Umbilical cord (tissue), 2 donors: Measurements from ENCODE around the gene ITPR2. TPM values are rescaled to one million over a fixed set of nuclear protein-coding genes. Genes with fewer than 3 reads are reported as not detected.

ENCODE experiments used
- DNase-seq: peaks from one replicate; pipeline ENCODE4 v3.0.0-alpha.2; 2015; ENCODE audit warnings: low spot score
- total RNA-seq: library from RNA; depleted of rRNA; stranded (reverse); fragments of >200 nt; gene quantifications from one replicate; pipeline ENCODE4 v1.2.3, GENCODE V29; 2014; ENCODE audit warnings: low replicate concordance; ENCODE audit not compliant: insufficient read depth

Gene ITPR2
- total RNA-seq, 1 donor from 2014 or later, result 175 TPM

GRCh38 chr12:26825459-26826016 is 7.5 kb downstream of the ITPR2 start:
- no peak for DNase-seq

DNA sequence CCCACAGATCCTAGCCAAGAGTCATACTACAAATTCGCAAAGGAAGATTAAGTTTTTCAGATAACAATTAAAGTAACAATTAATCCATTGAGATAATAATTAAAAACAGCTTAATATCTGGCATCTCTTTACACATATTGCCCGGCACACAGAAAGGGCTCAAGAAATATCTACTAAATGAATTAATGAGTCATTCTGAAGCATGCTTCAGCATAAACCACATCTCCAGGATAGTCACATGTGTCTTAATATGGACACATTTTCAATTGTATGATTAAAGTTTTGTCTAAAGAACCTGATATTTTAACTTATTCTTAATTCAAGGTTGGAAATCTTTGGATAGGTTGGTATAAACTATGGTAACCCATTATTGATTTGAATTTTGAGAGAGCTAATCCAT is 9.6 kb downstream of the ITPR2 start:
- no peak for DNase-seq

DNA sequence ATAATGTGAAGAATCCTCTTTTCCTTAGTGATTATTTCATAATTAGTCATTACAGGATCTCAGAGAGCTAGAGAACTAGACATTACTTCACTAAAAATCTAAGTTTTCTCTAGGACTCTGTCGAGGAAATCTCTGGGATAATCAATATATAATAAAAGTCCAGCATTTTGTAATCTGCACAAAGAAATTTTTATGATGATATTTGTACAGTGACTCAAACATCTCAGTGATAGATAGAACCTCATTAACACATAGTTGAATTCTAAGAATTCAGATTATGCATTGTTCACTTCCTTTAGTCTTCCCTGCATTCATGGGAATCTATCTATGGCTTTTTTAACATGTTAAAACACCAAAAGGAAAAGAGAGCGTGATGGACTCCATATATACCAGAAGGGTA is 11.0 kb downstream of the ITPR2 start:
- no peak for DNase-seq

DNA sequence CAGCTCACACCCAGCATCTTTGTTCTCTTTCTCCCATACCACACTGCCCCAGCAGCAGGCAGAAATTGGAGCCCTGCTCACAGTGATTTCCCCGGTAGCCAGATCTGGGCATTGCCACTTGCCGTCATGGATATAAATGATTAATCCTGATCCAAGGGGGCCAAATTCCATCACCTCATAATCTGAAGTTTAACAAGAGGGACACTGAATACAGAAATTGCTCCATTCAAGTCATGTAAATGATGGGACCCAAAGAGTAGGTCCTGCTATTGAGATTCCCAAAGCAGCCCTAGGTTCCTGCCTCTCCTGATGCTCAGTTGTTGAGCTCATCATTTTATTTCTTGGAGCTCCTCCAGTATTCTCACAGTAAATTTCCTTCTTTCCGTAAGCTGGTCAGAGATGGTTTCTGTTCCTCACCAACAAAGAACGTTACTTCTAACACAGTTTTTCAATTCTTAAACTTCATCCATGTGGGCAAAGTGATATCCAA is 11.7 kb downstream of the ITPR2 start:
- DNase-seq, result peak; percentile 80

- DNase-seq, result no peak
Measured at GRCh38 chr12:26818636-26819035, 14.4 kb downstream of the ITPR2 start.

- no peak for DNase-seq
Measured at GRCh38 chr12:26818201-26818600, 14.8 kb downstream of the ITPR2 start.

GRCh38 chr12:26817183-26817591 is 15.8 kb downstream of the ITPR2 start:
- no peak for DNase-seq

- DNase-seq, result no peak
Measured at GRCh38 chr12:26813812-26814211, 19.2 kb downstream of the ITPR2 start.

- peak; percentile 95 for DNase-seq
Measured at GRCh38 chr12:26810330-26810729, 22.7 kb downstream of the ITPR2 start.

DNA sequence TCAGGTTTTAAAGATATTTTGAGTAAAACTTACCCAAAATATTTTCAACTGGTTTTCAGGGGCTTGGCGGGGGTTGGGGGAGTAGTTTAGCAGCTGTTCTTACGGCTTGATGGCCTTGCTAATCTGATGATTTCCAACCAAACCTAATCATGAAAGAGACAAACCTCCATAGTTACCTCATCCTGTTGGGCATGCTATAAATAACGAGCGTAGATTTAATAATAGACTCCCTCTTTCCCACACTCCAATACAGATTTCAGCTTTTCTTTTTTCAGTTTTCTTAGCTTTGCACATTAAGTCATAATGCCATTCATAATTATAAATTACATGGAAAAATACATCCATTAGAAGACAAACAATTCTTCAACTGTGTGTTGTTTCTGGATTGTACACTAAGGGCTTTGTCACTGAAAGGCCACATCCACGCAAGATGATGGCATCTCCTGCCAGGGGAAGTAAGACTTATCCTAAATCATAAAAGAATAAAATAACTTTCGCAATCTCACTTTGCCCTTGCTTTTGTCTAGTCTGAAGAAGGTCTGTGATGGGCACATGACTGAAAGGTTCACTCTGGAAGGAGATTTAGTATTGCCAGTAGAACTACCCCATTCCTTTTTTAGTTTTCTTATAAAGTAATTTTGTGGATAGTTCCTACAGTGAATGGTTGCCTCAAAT is 23.2 kb downstream of the ITPR2 start:
- DNase-seq, result no peak

DNA sequence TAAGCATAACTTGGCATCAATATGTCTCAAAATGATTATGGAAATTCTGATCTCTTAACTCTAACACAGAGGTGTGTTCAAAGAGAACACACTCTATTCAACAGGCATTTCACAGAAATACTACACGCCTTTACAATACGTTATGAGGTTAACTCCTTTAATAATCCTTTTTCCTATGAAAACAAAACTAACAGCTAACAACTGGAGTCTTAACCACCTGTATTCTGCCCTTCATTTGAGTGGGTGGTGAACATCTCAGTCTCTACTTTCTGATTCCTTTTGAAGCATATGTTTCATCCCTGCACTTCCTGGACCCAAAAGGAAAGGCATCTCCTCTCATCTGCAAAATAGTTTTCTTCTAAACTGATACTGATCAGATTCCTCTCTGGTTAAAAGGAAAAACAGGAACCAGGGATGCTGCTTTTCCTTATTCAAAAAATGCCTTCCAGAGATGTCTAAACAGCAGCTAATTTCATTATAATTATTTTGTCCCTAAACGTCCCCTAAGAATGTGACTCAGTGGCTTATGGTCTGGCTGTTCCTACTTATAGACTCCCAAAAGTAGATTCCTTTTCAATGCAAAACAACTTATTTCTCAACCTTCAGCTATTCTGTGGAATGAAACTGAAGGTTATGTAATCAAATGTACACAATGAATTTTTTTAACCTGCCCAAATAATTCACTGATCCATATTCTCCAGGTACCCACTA is 24.1 kb downstream of the ITPR2 start:
- no peak for DNase-seq

DNA sequence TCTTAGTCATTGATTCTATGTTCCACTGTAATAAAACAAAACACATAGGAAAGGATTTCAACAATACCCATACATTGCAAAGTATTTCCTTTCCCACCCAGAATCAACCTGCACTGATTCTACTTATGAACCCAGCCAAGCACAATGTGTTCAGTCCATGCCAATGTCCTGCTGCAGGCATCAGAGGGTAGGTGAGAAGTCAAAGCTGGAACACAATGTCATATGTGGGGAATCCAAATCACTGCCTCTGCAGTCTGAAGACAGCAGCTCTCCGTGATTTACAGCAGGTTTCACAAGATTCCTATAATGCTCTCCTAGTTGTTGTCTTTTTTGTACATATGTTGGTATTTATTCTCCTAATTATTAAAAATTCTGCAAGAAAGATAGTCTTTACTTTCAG is 25.7 kb downstream of the ITPR2 start:
- no peak for DNase-seq

GRCh38 chr12:26806556-26806955 is 26.4 kb downstream of the ITPR2 start:
- no peak for DNase-seq

DNA sequence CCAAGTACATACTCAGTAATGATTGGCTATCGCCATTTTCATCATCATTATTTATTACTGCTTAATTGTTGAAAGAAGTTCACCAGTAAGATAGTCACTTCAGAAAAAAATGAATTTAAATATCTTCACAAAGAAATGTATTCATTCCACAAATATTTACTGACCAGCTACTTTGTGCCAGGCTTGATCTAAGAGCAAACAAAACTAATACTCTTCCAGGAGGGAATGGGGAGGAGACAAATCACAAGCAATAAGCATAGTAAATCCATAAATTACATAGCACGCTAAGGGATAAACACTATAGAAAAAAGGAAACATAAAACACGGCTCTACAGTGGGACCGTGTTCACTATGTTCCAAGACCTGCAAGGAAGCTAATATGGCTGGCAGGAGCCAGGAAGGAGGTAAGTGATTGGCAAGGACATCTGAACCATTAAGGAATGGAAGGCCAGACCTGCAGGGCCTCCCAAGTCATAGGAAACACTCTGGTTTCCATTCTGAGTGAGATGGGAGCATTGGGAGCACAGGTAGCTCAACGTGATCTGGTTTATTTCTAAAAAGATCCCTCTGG is 27.5 kb downstream of the ITPR2 start:
- no peak for DNase-seq

GRCh38 chr12:26803552-26803951 is 29.4 kb downstream of the ITPR2 start:
- no peak for DNase-seq

DNA sequence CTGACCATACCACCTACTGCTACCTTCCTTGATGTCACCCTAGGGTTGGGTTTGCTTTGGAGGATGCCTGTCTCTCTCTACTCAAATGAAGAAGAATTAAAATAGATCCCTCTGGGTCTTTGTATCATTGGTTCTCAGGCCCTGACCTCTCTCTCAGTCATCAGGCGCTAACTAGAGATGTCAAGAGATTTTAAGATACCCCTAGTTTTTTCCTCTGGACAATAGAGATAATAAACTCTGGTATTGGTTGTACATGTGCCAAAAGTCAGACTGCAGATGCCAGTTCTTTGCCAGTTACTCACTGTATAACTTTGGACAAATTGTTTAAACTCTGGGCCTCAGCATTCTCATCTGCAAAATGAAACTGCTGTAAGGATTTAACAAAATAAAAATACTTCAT is 31.5 kb downstream of the ITPR2 start:
- no peak for DNase-seq

DNA sequence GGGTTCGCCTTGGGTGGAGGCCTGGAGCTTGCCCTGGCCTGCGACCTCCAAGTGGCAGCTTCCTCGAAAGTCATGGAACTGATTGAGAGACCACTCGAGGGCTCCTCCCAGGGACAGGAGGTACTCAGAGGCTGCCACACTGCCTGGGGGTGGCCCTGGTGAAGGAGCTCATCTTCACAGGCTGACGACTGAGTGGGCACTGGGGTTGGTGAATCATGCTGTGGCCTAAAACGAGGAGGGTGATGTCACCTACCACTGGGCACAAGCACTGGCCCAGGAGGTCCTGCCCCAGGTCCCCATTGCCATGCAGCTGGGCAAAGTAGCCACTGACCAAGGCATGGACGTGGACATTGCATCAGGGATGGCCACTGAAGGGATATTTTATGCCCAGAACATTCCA is 32.1 kb downstream of the ITPR2 start:
- DNase-seq, result no peak

GRCh38 chr12:26800347-26800746 is 32.6 kb downstream of the ITPR2 start:
- DNase-seq, result no peak

DNA sequence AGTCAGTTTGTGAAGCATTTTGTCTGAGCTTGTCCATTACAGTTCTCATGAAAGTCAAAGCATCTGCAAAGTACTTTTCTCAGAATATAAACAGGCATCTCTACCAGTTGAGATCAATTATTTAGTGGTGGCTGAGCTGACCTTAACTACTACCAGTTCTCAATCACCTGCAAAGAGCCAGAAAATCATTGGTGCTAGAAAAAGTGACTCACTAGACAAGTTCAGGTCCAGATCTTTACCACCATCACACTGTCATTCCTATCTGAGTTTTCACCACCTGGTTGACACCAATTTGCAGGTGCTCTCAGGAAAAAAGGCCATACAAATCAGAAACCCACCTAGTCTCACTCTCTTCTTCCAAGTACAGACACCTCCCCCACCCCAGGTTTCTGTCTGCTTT is 33.3 kb downstream of the ITPR2 start:
- no peak for DNase-seq

GRCh38 chr12:26798640-26799039 is 34.4 kb downstream of the ITPR2 start:
- no peak for DNase-seq

GRCh38 chr12:26798023-26798422 is 35.0 kb downstream of the ITPR2 start:
- peak; percentile 62 for DNase-seq

DNA sequence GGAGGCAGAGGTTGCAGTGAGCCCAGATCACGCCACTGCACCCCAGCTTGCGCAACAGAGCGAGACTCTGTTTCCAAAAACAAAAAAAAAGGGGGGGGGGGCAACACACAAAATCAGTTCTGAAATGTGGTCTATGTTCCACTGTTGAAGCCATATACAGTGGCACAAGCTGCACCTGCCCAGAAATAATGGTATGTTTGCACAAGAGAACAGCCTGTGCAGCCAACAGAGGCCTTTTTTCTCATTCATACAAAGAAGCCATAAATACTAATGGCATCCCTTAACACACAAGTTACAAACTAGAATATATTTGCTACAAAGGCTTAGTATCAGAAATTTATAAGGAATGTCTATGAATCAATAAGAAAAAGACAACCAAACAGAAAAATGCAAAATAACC is 37.1 kb downstream of the ITPR2 start:
- DNase-seq, result no peak
